HG02938 (cell line): Measurements from ENCODE around the gene TMEM248.
"Not testable (repeated sequence)": the region's sequence is repeated elsewhere in the genome, so short reads cannot be mapped to it uniquely, and the experiment has no call there.

Experiments
- ATAC-seq: cut with Tn5 transposase; IDR thresholded peaks from one replicate; pipeline ENCODE4 v1.9.1; 2021; ENCODE audit warnings: mild to moderate bottlenecking, moderate library complexity; ENCODE audit not compliant: unreplicated experiment

The TMEM248 gene

GRCh38 chr7:66907731-66908130 lies 13.3 kb upstream of the TMEM248 start:
- ATAC-seq: no peak

- not testable (repeated sequence) for ATAC-seq
These were observed 12.4 kb upstream of the TMEM248 start for GRCh38 chr7:66908598-66908997.

GRCh38 chr7:66910789-66911188 lies 10.2 kb upstream of the TMEM248 start:
- no peak for ATAC-seq

- not testable (repeated sequence) for ATAC-seq
These were observed 9.8 kb upstream of the TMEM248 start for GRCh38 chr7:66911191-66911590.

GRCh38 chr7:66912195-66912594 lies 8.8 kb upstream of the TMEM248 start:
- ATAC-seq: no peak

GRCh38 chr7:66913118-66914037 lies 7.6 kb upstream of the TMEM248 start:
- no peak for ATAC-seq

GRCh38 chr7:66917904-66918303 lies 3.1 kb upstream of the TMEM248 start:
- not testable (repeated sequence) for ATAC-seq

GRCh38 chr7:66919304-66919703 lies 1.7 kb upstream of the TMEM248 start:
- no peak for ATAC-seq

GRCh38 chr7:66919704-66920103 lies 1.3 kb upstream of the TMEM248 start:
- ATAC-seq: no peak

- no peak for ATAC-seq
These were observed 769 bp upstream of the TMEM248 start for GRCh38 chr7:66920256-66920655.

- ATAC-seq: peak; percentile 23
These were observed 432 bp downstream of the TMEM248 start for GRCh38 chr7:66921396-66921917.

GRCh38 chr7:66921918-66922486 lies 977 bp downstream of the TMEM248 start:
- ATAC-seq: peak; percentile 31

GRCh38 chr7:66925255-66925654 lies 4.2 kb downstream of the TMEM248 start:
- no peak for ATAC-seq

GRCh38 chr7:66927348-66927948 lies 6.4 kb downstream of the TMEM248 start:
- ATAC-seq: no peak

GRCh38 chr7:66928388-66928787 lies 7.4 kb downstream of the TMEM248 start:
- no peak for ATAC-seq

GRCh38 chr7:66929165-66929564 lies 8.1 kb downstream of the TMEM248 start:
- no peak for ATAC-seq

GRCh38 chr7:66929935-66930334 lies 8.9 kb downstream of the TMEM248 start:
- no peak for ATAC-seq

- no peak for ATAC-seq
These were observed 9.3 kb downstream of the TMEM248 start for GRCh38 chr7:66930341-66930740.

- no peak for ATAC-seq
These were observed 12.4 kb downstream of the TMEM248 start for GRCh38 chr7:66933469-66933868.

GRCh38 chr7:66937940-66938339 lies 16.9 kb downstream of the TMEM248 start:
- no peak for ATAC-seq

GRCh38 chr7:66939325-66939724 lies 18.3 kb downstream of the TMEM248 start:
- no peak for ATAC-seq

GRCh38 chr7:66946545-66946944 lies 25.5 kb downstream of the TMEM248 start:
- ATAC-seq: no peak
